T-helper 17 cell (primary cell): ENCODE data around the gene NAPB. TPM values are rescaled to one million over a fixed set of nuclear protein-coding genes. Genes with fewer than 3 reads are reported as not detected.

Source experiments
- ATAC-seq: fragments of 150-1000 bp; cut with Tn5 transposase; 2 replicates; pipeline ENCODE4 v1.10.0; 2021; ENCODE audit warnings: mild to moderate bottlenecking, moderate library complexity
- DNase-seq, 3 donors: peaks; one replicate each; pipeline versions ENCODE4 v3.0.0 to v3.0.0-alpha.2; 2020 to 2021
- H3K9me3 ChIP-seq: one replicate; pipeline ENCODE4 v1.7.0; 2013; ENCODE audit warnings: low read length, mild to moderate bottlenecking; ENCODE audit not compliant: control insufficient read depth, poor library complexity, severe bottlenecking
- H3K27ac Mint-ChIP-seq: one replicate; pipeline ENCODE4 v1.8.0; 2022; ENCODE audit warnings: mild to moderate bottlenecking, moderate library complexity, mixed read lengths
- H3K27me3 Mint-ChIP-seq: one replicate; pipeline ENCODE4 v1.8.0; 2022; ENCODE audit warnings: mixed read lengths
- H3K36me3 Mint-ChIP-seq: one replicate; pipeline ENCODE4 v1.8.0; 2022; ENCODE audit warnings: low read depth, mixed read lengths
- H3K4me1 Mint-ChIP-seq: one replicate; pipeline ENCODE4 v1.8.0; 2022; ENCODE audit warnings: mild to moderate bottlenecking, mixed read lengths
- H3K4me3 Mint-ChIP-seq: one replicate; pipeline ENCODE4 v1.8.0; 2022; ENCODE audit warnings: mild to moderate bottlenecking, moderate library complexity, mixed read lengths
- total RNA-seq, 4 donors: library from RNA in 2 of 4; stranded (reverse) in 2 of 4; gene quantifications; one replicate each; pipeline ENCODE4 v1.2.3 and lab custom pipeline; 2022 to 2026

The NAPB gene
- total RNA-seq, 2 donors from 2014 or later = 8.5 to 12.3 TPM

GRCh38 chr20:23335521-23335920, 85.8 kb downstream of the NAPB start:
- Mint-ChIP-seq H3K36me3 (no peaks in the 10 kb centered on the region), H3K27ac (no peak overlapping the region), H3K4me3 (no peak overlapping the region), H3K4me1 (peaks cover 8% of the 10 kb centered on the region), H3K27me3 (peaks cover 8% of the 10 kb centered on the region)
- H3K9me3 ChIP-seq = no peaks in the 10 kb centered on the region
- no peak for ATAC-seq
- no peak for DNase-seq

GRCh38 chr20:23334111-23334510, 87.2 kb downstream of the NAPB start:
- Mint-ChIP-seq H3K4me1 (peaks cover 7% of the 10 kb centered on the region), H3K4me3 (no peak overlapping the region), H3K27ac (no peak overlapping the region), H3K36me3 (no peaks in the 10 kb centered on the region), H3K27me3 (peaks cover 6% of the 10 kb centered on the region)
- H3K9me3 ChIP-seq = no peaks in the 10 kb centered on the region
- ATAC-seq (no peak), DNase-seq (no peak)

- DNase-seq (no peak), ATAC-seq (no peak)
- Mint-ChIP-seq H3K4me3 (no peak overlapping the region), H3K27ac (no peak overlapping the region), H3K4me1 (peaks cover 7% of the 10 kb centered on the region), H3K36me3 (no peaks in the 10 kb centered on the region), H3K27me3 (no peaks in the 10 kb centered on the region)
- H3K9me3 ChIP-seq = no peaks in the 10 kb centered on the region
Observed at GRCh38 chr20:23332467-23332866, 88.8 kb downstream of the NAPB start.

- ATAC-seq (no peak), DNase-seq (no peak)
- Mint-ChIP-seq H3K27ac (no peak overlapping the region), H3K36me3 (no peaks in the 10 kb centered on the region), H3K4me3 (no peak overlapping the region), H3K4me1 (peaks cover 7% of the 10 kb centered on the region), H3K27me3 (no peaks in the 10 kb centered on the region)
- no peaks in the 10 kb centered on the region for H3K9me3 ChIP-seq
Observed at GRCh38 chr20:23331450-23332350, 89.6 kb downstream of the NAPB start.

- Mint-ChIP-seq H3K27me3 (peaks cover 14% of the 10 kb centered on the region), H3K4me3 (no peak overlapping the region), H3K27ac (no peak overlapping the region), H3K4me1 (no peaks in the 10 kb centered on the region), H3K36me3 (no peaks in the 10 kb centered on the region)
- no peaks in the 10 kb centered on the region for H3K9me3 ChIP-seq
- no peak for DNase-seq
- no peak for ATAC-seq
Observed at GRCh38 chr20:23327617-23328333, 93.5 kb downstream of the NAPB start.

GRCh38 chr20:23326774-23327173, 94.5 kb downstream of the NAPB start:
- Mint-ChIP-seq H3K4me3 (no peak overlapping the region), H3K36me3 (no peaks in the 10 kb centered on the region), H3K4me1 (no peaks in the 10 kb centered on the region), H3K27me3 (peaks cover 14% of the 10 kb centered on the region), H3K27ac (no peak overlapping the region)
- no peaks in the 10 kb centered on the region for H3K9me3 ChIP-seq
- DNase-seq (no peak), ATAC-seq (no peak)

- DNase-seq (no peak), ATAC-seq (no peak)
- no peaks in the 10 kb centered on the region for H3K9me3 ChIP-seq
- Mint-ChIP-seq H3K36me3 (peaks cover 2% of the 10 kb centered on the region), H3K27ac (no peak overlapping the region), H3K4me3 (no peak overlapping the region), H3K4me1 (no peaks in the 10 kb centered on the region), H3K27me3 (peaks cover 14% of the 10 kb centered on the region)
Observed at GRCh38 chr20:23325107-23325506, 96.2 kb downstream of the NAPB start.

Other genes with a start within 250 kb of the NAPB start
- gene NXT1, start 70.7 kb downstream of the NAPB start, total RNA-seq = 10 to 100 TPM; 77.5 to 77.6 TPM
- 10 to 100 TPM; 27.7 to 28.5 TPM for gene GZF1, start 59.3 kb downstream of the NAPB start, total RNA-seq
- gene CSTL1, start 18.2 kb upstream of the NAPB start, total RNA-seq = not detected
- not detected for gene CST11, start 31.4 kb upstream of the NAPB start, total RNA-seq
- not detected for gene CST8, start 69.6 kb upstream of the NAPB start, total RNA-seq
- gene CST9L, start 147.0 kb upstream of the NAPB start, total RNA-seq = not detected
- gene CST9, start 184.4 kb upstream of the NAPB start, total RNA-seq = not detected
- gene CST3, start 216.5 kb upstream of the NAPB start, total RNA-seq = 10 to 100 TPM; 29.5 to 87.5 TPM